Lung microvascular endothelial cell (primary cell): ENCODE results near the gene CARD6. TPM values are rescaled to one million over a fixed set of nuclear protein-coding genes. Genes with fewer than 3 reads are reported as not detected.
"Not testable (repeated sequence)": the region's sequence is repeated elsewhere in the genome, so short reads cannot be mapped to it uniquely, and the experiment has no call there.

Source experiments
- DNase-seq, 2 donors: peaks; one replicate each; pipeline versions ENCODE4 v3.0.0 to v3.0.0-alpha.2; 2010; ENCODE audit warnings: low read depth in 2 of 2
- total RNA-seq: library from RNA; depleted of rRNA; stranded (reverse); fragments of >200 nt; gene quantifications from 2 replicates; pipeline ENCODE4 v1.2.1, GENCODE V29; 2014

Gene CARD6
- total RNA-seq, 1 donor from 2014 or later = 50.6 TPM

DNA sequence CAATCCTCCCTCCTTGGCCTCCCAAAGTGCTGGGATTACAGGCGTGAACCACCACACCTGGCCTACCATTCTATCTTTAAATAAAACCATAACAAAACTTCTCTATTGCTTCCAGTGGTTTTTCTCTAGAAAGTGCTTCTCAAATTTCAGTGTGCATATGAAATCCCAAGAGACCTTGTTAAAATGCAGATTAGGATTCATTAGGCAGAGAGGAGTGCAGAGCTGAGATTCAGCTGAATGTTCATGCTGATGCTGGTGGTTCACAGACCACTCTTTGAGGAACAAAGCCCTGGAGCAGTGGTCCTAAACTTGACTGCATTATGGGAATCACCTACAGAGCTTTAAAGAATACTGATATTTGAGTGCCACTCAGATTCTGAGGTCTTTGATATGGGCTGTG, 28.2 kb downstream of the CARD6 start:
- DNase-seq = no peak

- DNase-seq = peak in 1 of 2 donors; percentile 2
These were observed 30.0 kb downstream of the CARD6 start for GRCh38 chr5:40871177-40871576.

DNA sequence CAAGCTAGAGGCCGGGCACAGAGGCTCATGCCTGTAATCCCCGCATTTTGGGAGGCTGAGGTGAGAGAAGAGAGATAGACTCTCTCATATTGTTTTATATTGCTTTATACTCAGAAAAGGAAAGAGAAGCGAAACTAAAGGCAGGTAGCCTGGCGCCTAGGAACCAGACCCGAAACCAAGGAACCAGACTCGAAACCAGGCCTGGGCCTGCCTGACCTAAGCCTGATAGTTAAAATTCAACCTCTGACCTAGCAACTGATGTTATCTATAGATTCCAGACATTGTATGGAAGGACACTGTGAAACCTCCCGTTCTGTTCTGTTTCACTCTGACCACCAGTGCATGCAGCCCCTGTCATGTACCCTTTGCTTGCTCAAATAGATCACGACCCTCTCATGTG, 31.1 kb downstream of the CARD6 start:
- DNase-seq = not testable (repeated sequence)

DNA sequence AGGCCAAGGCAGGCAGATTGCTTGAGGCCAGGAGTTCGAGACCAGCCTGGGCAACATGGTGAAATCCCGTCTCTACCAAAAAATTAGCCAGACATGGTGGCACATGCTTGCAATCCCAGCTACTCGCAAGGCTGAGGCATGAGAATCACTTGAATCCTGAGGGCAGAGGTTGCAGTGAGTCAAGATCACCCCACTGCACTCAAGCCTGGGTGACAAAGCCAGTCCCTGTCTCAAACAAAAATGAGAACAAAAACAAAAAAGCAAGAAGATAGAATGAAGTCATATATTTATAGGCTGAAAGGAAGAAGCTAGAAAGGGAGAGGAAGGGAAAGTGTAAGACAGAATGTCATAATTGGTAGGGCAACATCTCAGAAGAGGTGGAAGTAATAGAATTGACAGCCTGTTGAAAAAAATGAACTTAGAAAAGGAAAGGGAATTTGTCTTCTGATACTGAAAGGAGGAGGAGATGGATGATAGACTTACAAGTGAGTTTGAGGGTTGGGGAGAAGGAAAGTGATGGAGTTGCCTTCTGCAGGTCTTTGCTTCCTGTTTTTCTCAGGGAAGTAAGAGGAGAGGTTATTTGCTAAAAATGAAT, 32.2 kb downstream of the CARD6 start:
- DNase-seq = no peak

DNA sequence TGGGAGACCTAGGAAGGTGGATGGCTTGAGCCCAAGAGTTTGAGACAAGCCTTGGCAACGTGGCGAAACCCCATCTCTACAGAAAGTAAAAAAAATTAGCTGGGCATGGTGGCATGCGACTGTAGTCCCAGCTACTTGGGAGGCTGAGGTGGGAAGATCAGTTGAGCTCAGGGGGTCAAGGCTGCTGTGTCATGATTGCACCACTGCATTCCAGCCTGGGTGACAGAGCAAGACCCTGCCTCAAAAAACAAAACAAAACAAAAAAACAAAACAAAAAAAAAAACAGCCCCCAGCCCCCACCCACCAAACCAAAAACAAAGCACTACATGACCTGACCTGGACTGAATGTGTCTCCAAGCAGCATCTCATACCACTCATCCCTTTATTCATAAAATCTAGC, 34.8 kb downstream of the CARD6 start:
- DNase-seq = no peak

- no peak for DNase-seq
These were observed 36.3 kb downstream of the CARD6 start for GRCh38 chr5:40877371-40877988.

DNA sequence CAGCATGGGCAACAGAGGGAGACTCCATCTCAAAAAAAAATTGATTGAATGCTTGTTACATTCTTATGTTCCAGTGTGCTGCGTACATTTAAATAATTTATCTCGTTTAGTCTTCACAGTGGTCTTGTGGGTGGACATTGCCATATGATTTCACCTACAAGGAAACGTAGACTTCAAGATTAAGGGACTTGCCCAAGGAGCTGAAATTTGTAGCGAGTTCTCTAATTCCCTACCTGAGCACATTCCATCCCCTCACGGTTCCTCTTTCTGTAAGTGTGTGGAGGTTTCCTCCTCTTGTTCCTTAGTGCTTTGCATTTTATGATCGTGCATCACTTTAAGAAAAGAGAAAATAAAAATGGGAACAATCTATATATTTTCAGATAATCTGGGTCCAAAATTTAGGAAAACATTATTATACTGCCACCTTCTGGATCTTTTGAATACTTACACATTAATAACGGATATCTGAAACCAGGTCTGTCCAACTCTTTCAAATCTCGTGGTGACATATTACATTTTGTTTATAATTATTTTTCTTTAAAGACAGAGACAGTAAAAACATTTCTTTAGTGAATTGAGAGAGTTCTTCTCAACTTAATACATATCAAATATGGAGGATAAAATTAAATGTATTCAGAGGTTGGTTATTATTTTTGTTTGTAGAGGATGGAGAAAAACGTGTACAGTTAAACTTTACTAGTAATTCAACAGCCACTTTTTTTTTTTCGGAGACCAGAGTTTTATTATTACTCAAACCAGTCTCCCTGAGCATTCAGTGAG, 38.2 kb downstream of the CARD6 start:
- DNase-seq = peak; percentile 38 to 47

- DNase-seq = no peak
These were observed 41.1 kb downstream of the CARD6 start for GRCh38 chr5:40882291-40882690.

- not testable (repeated sequence) for DNase-seq
These were observed 41.9 kb downstream of the CARD6 start for GRCh38 chr5:40883051-40883450.

GRCh38 chr5:40895440-40896425, 54.6 kb downstream of the CARD6 start:
- DNase-seq = not testable (repeated sequence)

DNA sequence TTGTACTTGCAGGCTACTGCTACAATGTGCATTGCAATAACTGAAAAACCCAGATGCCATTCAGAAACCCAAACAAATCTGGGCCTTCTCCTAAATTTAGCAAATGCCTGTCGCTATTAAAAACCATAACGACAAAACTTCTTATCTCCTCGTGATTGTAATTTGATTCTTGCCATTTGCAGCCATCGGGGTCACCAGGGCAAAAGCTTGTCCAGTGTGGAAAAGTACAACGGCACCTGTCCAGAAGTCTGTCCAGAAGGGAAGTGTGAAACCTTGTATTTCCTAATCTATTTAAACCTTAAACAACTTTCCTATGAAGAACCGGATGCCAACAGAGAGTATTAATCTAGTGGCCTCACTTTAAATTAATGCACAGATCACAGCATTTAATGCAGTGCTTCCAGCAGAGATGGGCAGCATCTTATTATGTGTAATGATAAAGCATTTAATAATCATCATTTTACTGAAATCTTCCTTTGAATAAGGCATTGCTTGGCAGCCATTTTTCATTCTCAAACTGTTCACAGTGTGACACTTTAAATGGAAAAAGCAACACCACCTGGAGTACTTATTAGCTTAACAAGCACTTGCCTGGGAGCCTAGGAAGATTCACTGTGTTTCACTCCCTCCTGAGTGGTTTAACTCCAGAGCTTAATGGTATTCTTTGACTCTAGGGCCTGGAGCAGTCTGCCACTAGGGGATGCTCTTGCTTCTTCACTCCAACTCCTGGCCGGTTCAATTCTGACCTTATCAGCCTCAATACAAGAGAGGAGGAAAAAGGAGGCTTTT, 63.2 kb downstream of the CARD6 start:
- peak; percentile 62 to 80 for DNase-seq

- no peak for DNase-seq
These were observed 63.8 kb downstream of the CARD6 start for GRCh38 chr5:40904994-40905306.

- no peak for DNase-seq
These were observed 65.2 kb downstream of the CARD6 start for GRCh38 chr5:40906351-40906751.

DNA sequence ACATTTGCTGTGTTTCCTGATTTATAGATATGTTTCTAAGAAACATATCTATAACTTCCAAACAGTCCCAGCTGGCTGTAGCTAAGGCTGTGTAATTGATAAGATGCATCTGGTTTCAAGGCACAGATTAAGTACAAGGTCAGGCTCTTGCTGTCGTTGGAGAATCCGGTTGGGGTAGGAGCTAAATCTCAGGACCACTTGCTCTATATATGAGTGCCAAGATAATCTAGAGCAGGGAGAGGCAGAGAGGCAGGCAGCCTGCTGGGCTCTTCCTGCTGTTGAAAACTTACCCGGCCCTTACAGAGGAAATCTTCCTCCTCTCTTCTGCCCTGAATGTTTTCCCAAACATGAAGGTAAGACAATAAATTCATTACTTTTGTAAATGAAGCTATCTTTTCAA, 68.1 kb downstream of the CARD6 start, which contains the start of gene C7:
Gene C7 (plus strand): TSS at position 234 of the 400 bp plus-strand sequence. CDS start 114 bp downstream, at position 348.
- DNase-seq = no peak

DNA sequence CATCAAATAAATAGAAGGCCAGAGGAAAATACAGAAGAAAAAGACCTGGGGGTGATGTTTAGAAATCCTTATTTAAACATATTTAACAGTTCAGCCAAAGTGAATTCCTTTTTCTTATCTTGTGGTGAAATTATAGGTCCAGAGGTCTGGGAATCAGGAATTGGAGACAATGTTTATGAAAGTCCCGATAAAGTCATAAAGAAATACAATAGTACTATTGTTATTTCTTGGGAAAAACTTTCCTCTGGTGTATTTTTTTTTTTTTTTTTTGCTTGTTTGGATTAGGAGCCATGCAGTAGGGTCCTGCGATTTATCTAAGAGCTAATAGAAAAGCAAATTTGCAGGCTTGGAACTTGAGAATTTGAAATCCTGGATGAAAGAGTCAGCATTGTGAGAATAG, 68.6 kb downstream of the CARD6 start:
- DNase-seq = no peak

Other genes starting within 250 kb of the CARD6 start
- gene PTGER4, start 161.5 kb upstream of the CARD6 start, total RNA-seq = 5.2 and 7.6 TPM in 2 replicates
- gene TTC33, start 85.4 kb upstream of the CARD6 start, total RNA-seq = 10.9 and 15.1 TPM in 2 replicates
- gene PRKAA1, start 43.0 kb upstream of the CARD6 start, total RNA-seq = 81.3 and 87.4 TPM in 2 replicates
- 2,142 and 2,944 TPM in 2 replicates for gene RPL37, start 6.1 kb upstream of the CARD6 start, total RNA-seq
- gene C7, start 68.1 kb downstream of the CARD6 start, total RNA-seq = under 0.01 and 0.40 TPM in 2 replicates
- gene MROH2B, start 230.0 kb downstream of the CARD6 start, total RNA-seq = not detected in 2 replicates